Measurements from ENCODE around the gene MZF1.
A peak's percentile ranks its signal among the peaks of the same experiment; 100 is the strongest.
"Not testable (repeated sequence)": the region's sequence is repeated elsewhere in the genome, so short reads cannot be mapped to it uniquely, and the experiment has no call there.

MZF1 gene

DNA sequence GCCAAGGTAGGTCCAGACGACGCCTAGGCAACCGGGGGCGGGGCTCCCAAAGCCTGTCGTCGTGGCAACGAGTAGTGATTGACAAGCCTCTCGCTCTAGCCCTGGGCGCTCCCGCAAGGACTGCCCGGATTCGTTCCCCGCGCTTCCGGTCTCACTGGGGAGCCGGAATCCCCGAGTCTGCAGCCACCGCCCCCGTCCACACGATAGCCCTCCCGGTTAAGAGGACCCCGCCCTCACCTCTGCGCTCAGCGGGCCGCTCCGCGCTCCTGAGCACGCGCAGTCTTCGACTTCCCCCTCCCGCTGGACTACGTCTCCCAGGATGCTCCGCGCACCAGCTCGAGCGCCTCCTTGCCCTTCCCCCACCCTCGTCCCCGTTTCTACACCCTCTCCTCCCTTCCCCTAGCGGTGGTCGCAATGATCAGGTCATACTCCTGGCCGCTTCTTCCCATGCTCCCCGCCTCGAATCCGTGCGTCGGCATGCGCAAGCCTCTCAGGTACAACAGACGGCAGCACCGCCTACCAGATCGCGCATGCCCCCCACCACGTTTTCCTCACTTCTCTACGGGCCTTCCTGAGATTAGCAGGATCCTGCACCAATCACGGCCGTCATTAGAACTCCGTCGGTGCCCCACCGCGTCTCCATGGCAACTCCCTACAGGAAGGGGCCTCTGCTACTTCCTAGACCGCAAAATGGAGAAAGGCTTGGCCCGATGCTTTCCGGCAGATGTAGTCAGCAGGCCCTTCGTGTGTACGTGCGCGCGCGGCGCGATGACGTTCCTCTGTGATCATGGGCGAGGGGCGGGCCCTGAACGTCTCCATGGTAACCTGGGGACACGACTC is at the start of gene MZF1:
Gene MZF1 (minus strand): TSS at position 518 of the 840 bp plus-strand sequence. CDS start 1,946 bp downstream, outside the sequence.
- CTCF ChIA-PET = interaction anchor here (0.5 kb wide), 1 partner anchor 1069 kb away, joined by 3 read pairs; no protein-coding TSS in a partner anchor
- TF ChIP-seq FOXA1 (IDR thresholded peaks at IDR 0.05) (no peak), PKNOX1 (IDR thresholded peaks at IDR 0.05) (peak; percentile 98), NFRKB (IDR thresholded peaks at IDR 0.05) (no peak), ELF4 (IDR thresholded peaks at IDR 0.05) (peak; percentile 41), CTBP1 (IDR thresholded peaks at IDR 0.05; ENCODE audit: borderline replicate concordance) (no peak), L3MBTL2 (conservative IDR thresholded peaks at IDR 0.05) (peak; percentile 83), ZNF384 (IDR thresholded peaks at IDR 0.05) (no peak)
- POLR2A ChIA-PET = interaction anchor here (2.1 to 4.4 kb wide), 3 partner anchors 13 to 29 kb away, joined by 6 to 43 read pairs (median 7); partner anchors contain the start of genes CHMP2A and TRIM28
- DNase-seq (ENCODE audit: extremely low spot score) = peak; percentile 95

GRCh38 chr19:58607213-58607612 is 34.1 kb upstream of the MZF1 start:
- POLR2A ChIA-PET; DNase-seq (ENCODE audit: extremely low spot score): not testable (repeated sequence)

GRCh38 chr19:58606251-58606896 is 33.2 kb upstream of the MZF1 start:
- POLR2A ChIA-PET; CTCF ChIA-PET; DNase-seq (ENCODE audit: extremely low spot score): not testable (repeated sequence)

More at GRCh38 chr19:58607213-58607612, 34.1 kb upstream of the MZF1 start:
- CTCF ChIA-PET = not testable (repeated sequence)

GRCh38 chr19:58586133-58586765 is 13.1 kb upstream of the MZF1 start:
- POLR2A ChIA-PET = no interaction called here
- TF ChIP-seq LEF1 (IDR thresholded peaks at IDR 0.05; ENCODE audit: borderline replicate concordance) (no peak), CTBP1 (IDR thresholded peaks at IDR 0.05; ENCODE audit: borderline replicate concordance) (no peak), ZNF384 (IDR thresholded peaks at IDR 0.05) (no peak), SUZ12 (IDR thresholded peaks at IDR 0.05) (no peak), SP1 (IDR thresholded peaks at IDR 0.05) (no peak), FOXA1 (IDR thresholded peaks at IDR 0.05) (no peak), FOXM1 (IDR thresholded peaks at IDR 0.05; ENCODE audit: borderline replicate concordance) (no peak), ELF4 (IDR thresholded peaks at IDR 0.05) (no peak), ARNT (IDR thresholded peaks at IDR 0.05) (no peak), L3MBTL2 (conservative IDR thresholded peaks at IDR 0.05) (no peak), BHLHE40 (IDR thresholded peaks at IDR 0.05; ENCODE audit: borderline replicate concordance) (no peak), NFRKB (IDR thresholded peaks at IDR 0.05) (no peak), TARDBP (IDR thresholded peaks at IDR 0.05) (no peak), FOXK2 (IDR thresholded peaks at IDR 0.05) (no peak), HDGF (IDR thresholded peaks at IDR 0.05; ENCODE audit: borderline replicate concordance) (no peak), PKNOX1 (IDR thresholded peaks at IDR 0.05) (no peak)
- DNase-seq (ENCODE audit: extremely low spot score) = no peak
- CTCF ChIA-PET = no interaction called here

- TF ChIP-seq CTBP1 (IDR thresholded peaks at IDR 0.05; ENCODE audit: borderline replicate concordance) = no peak
- no peak for TF ChIP-seq NFRKB (IDR thresholded peaks at IDR 0.05)
- no peak for TF ChIP-seq HDGF (IDR thresholded peaks at IDR 0.05; ENCODE audit: borderline replicate concordance)
- no peak for TF ChIP-seq LEF1 (IDR thresholded peaks at IDR 0.05; ENCODE audit: borderline replicate concordance)
- TF ChIP-seq ZNF384 (IDR thresholded peaks at IDR 0.05) = no peak
- no peak for TF ChIP-seq FOXK2 (IDR thresholded peaks at IDR 0.05)
- TF ChIP-seq ARNT (IDR thresholded peaks at IDR 0.05) = no peak
- no peak for TF ChIP-seq FOXA1 (IDR thresholded peaks at IDR 0.05)
- no peak for TF ChIP-seq BHLHE40 (IDR thresholded peaks at IDR 0.05; ENCODE audit: borderline replicate concordance)
- no peak for TF ChIP-seq SP1 (IDR thresholded peaks at IDR 0.05)
- no peak for TF ChIP-seq TARDBP (IDR thresholded peaks at IDR 0.05)
- TF ChIP-seq PKNOX1 (IDR thresholded peaks at IDR 0.05) = no peak
- TF ChIP-seq FOXM1 (IDR thresholded peaks at IDR 0.05; ENCODE audit: borderline replicate concordance) = no peak
- no peak for TF ChIP-seq L3MBTL2 (conservative IDR thresholded peaks at IDR 0.05)
- ChIA-PET CTCF (no interaction called here), POLR2A (no interaction called here)
- no peak for DNase-seq (ENCODE audit: extremely low spot score)
These were observed 12.5 kb upstream of the MZF1 start for GRCh38 chr19:58585442-58586132.
